Neuronal stem cell (in vitro differentiated cells): ENCODE measurements around the gene NDC1.

ENCODE experiments used
- DNase-seq: peaks from one replicate; pipeline ENCODE4 v3.0.0-alpha.2; 2013; ENCODE audit warnings: low spot score
- H2AFZ ChIP-seq: one replicate; pipeline ENCODE4 v1.6.1; 2013; ENCODE audit warnings: mild to moderate bottlenecking, low read length, inconsistent platforms
- H2AK5ac ChIP-seq: 2 replicates; pipeline ENCODE4 v1.6.1; 2013; ENCODE audit warnings: low read depth, mild to moderate bottlenecking, inconsistent platforms, low read length, moderate library complexity, mixed read lengths
- H2BK120ac ChIP-seq: 2 replicates; pipeline ENCODE4 v1.6.1; 2013; ENCODE audit warnings: low read depth, mild to moderate bottlenecking, inconsistent platforms, low read length, moderate library complexity, mixed read lengths
- H2BK12ac ChIP-seq: one replicate; pipeline ENCODE4 v1.6.1; 2013; ENCODE audit warnings: low read length, inconsistent platforms
- H2BK15ac ChIP-seq: 2 replicates; pipeline ENCODE4 v1.6.1; 2013; ENCODE audit warnings: mild to moderate bottlenecking, low read length, inconsistent platforms, mixed read lengths
- H2BK5ac ChIP-seq: one replicate; pipeline ENCODE4 v1.6.1; 2013; ENCODE audit warnings: inconsistent platforms, mild to moderate bottlenecking, low read length, moderate library complexity
- H3K14ac ChIP-seq: one replicate; pipeline ENCODE4 v1.6.1; 2013; ENCODE audit warnings: low read length, inconsistent platforms
- H3K18ac ChIP-seq: 2 replicates; pipeline ENCODE4 v1.6.1; 2013; ENCODE audit warnings: low read length, inconsistent platforms
- H3K23ac ChIP-seq: 2 replicates; pipeline ENCODE4 v1.6.1; 2013; ENCODE audit warnings: low read depth, mild to moderate bottlenecking, mixed read lengths, low read length, inconsistent platforms; ENCODE audit not compliant: poor library complexity
- H3K27ac ChIP-seq: replicated peaks from 3 replicates; pipeline ENCODE4 v1.5.1; 2013; ENCODE audit warnings: low read length, inconsistent platforms
- H3K27me3 ChIP-seq, 3 experiments: 2 replicates each; pipeline ENCODE4 v1.6.1; 2013; ENCODE audit warnings: low read length in 3 of 3, mild to moderate bottlenecking in 2 of 3, inconsistent platforms in 1 of 3, low read depth in 1 of 3, mixed read lengths in 1 of 3, moderate library complexity in 1 of 3; ENCODE audit not compliant: control insufficient read depth in 3 of 3, insufficient read depth in 3 of 3
- H3K36me3 ChIP-seq, 2 donors: replicated peaks in 1 of 2; 2 replicates each; pipeline ENCODE4 v1.6.1; 2013; ENCODE audit warnings: low read length in 2 of 2; ENCODE audit not compliant: control insufficient read depth in 2 of 2, insufficient read depth in 2 of 2
- H3K4ac ChIP-seq: 2 replicates; pipeline ENCODE4 v1.6.1; 2013; ENCODE audit warnings: inconsistent platforms, mild to moderate bottlenecking, low read length, moderate library complexity
- H3K4me1 ChIP-seq, 2 donors: 1 replicate in 1 of 2; 2 replicates in 1 of 2; pipeline ENCODE4 v1.6.1; 2013; ENCODE audit warnings: low read length in 2 of 2, low read depth in 1 of 2; ENCODE audit not compliant: control insufficient read depth in 2 of 2, insufficient read depth in 1 of 2
- H3K4me2 ChIP-seq: one replicate; pipeline ENCODE4 v1.6.1; 2013; ENCODE audit warnings: mild to moderate bottlenecking, low read length, inconsistent platforms; ENCODE audit not compliant: insufficient read depth, poor library complexity, severe bottlenecking
- H3K4me3 ChIP-seq, 2 donors: 2 replicates each; pipeline ENCODE4 v1.5.1; 2013; ENCODE audit warnings: low read length in 2 of 2, mild to moderate bottlenecking in 2 of 2, inconsistent platforms in 1 of 2, moderate library complexity in 1 of 2
- H3K79me1 ChIP-seq: one replicate; pipeline ENCODE4 v1.6.1; 2013; ENCODE audit warnings: low read depth, mild to moderate bottlenecking, inconsistent platforms, low read length, moderate library complexity
- H3K9ac ChIP-seq: one replicate; pipeline ENCODE4 v1.6.1; 2013; ENCODE audit warnings: mild to moderate bottlenecking, low read depth, low read length, inconsistent platforms; ENCODE audit not compliant: poor library complexity
- H3K9me3 ChIP-seq, 2 donors: replicated peaks in 1 of 2; 2 replicates each; pipeline versions ENCODE3 to v1.6.1; 2013; ENCODE audit warnings: low read length in 2 of 2, mild to moderate bottlenecking in 2 of 2, inconsistent platforms in 1 of 2, low read depth in 1 of 2, mixed read lengths in 1 of 2, moderate library complexity in 1 of 2; ENCODE audit not compliant: control insufficient read depth in 2 of 2, insufficient read depth in 1 of 2
- H4K8ac ChIP-seq: one replicate; pipeline ENCODE4 v1.6.1; 2013; ENCODE audit warnings: low read depth, mild to moderate bottlenecking, inconsistent platforms, low read length, moderate library complexity
- H4K91ac ChIP-seq: one replicate; pipeline ENCODE4 v1.6.1; 2013; ENCODE audit warnings: low read length, low read depth, mild to moderate bottlenecking, inconsistent platforms; ENCODE audit not compliant: poor library complexity
- WGBS, 2 donors: extraction: QIAGEN DNeasy Blood & Tissue Kit; methylation state at CpG; one replicate each; pipeline ENCODE4 v1.1.7; 2013; ENCODE audit warnings: missing lambda C conversion rate in 2 of 2, mixed read lengths in 1 of 2; ENCODE audit not compliant: insufficient read length in 2 of 2, insufficient replicate concordance in 1 of 2; ENCODE audit errors: extremely low coverage in 2 of 2; 5-methylcytosine and 5-hydroxymethylcytosine counted together

The NDC1 gene

GRCh38 chr1:53826367-53826766 is 11.7 kb downstream of the NDC1 start:
- WGBS, 2 donors, result no CpG with 5 or more reads among the region's 2 CpGs

GRCh38 chr1:53825306-53825705 is 12.8 kb downstream of the NDC1 start:
- Histone ChIP-seq H2BK12ac (no peak overlapping the region), H3K9me3 (no peaks in the 10 kb centered on the region), H2AFZ (no peak overlapping the region), H3K27me3 (no peaks in the 10 kb centered on the region), H3K4ac (no peak overlapping the region), H3K79me1 (peaks cover 6% of the 10 kb centered on the region), H3K23ac (no peak overlapping the region), H3K18ac (no peak overlapping the region), H3K4me1 (no peaks in the 10 kb centered on the region), H3K27ac (no peak overlapping the region), H3K14ac (no peak overlapping the region), H2BK15ac (no peak overlapping the region), H4K8ac (no peak overlapping the region), H3K4me2 (no peak overlapping the region), H2BK120ac (no peak overlapping the region), H2BK5ac (no peak overlapping the region), H3K36me3 (peaks cover 12 to 82% of the 10 kb centered on the region in 2 donors), H3K9ac (no peak overlapping the region), H2AK5ac (no peak overlapping the region), H3K4me3 (no peak overlapping the region), H4K91ac (no peak overlapping the region)
- DNase-seq, result no peak
- WGBS, 2 donors, result no CpG with 5 or more reads among the region's 6 CpGs

More at GRCh38 chr1:53826367-53826766, 11.7 kb downstream of the NDC1 start:
- no peak for DNase-seq
- Histone ChIP-seq H3K4ac (no peak overlapping the region), H3K36me3 (peaks cover 12 to 77% of the 10 kb centered on the region in 2 donors), H2BK120ac (no peak overlapping the region), H3K4me3 (no peak overlapping the region), H3K27me3 (no peaks in the 10 kb centered on the region), H3K14ac (no peak overlapping the region), H2BK5ac (no peak overlapping the region), H3K9me3 (no peaks in the 10 kb centered on the region), H2BK12ac (no peak overlapping the region), H3K27ac (no peak overlapping the region), H3K79me1 (peaks cover 6% of the 10 kb centered on the region), H3K4me2 (no peak overlapping the region), H3K23ac (no peak overlapping the region), H2BK15ac (no peak overlapping the region), H3K4me1 (no peaks in the 10 kb centered on the region), H4K91ac (no peak overlapping the region), H3K9ac (no peak overlapping the region), H3K18ac (no peak overlapping the region), H4K8ac (no peak overlapping the region), H2AFZ (no peak overlapping the region), H2AK5ac (no peak overlapping the region)

GRCh38 chr1:53822931-53823330 is 15.2 kb downstream of the NDC1 start:
- no peak overlapping the region for H2AK5ac ChIP-seq
- H3K4me2 ChIP-seq, result no peak overlapping the region
- H3K18ac ChIP-seq, result no peak overlapping the region
- no peak overlapping the region for H4K91ac ChIP-seq
- H3K14ac ChIP-seq, result no peak overlapping the region
- no peak overlapping the region for H2BK15ac ChIP-seq
- no peak overlapping the region for H3K23ac ChIP-seq
- H3K27ac ChIP-seq, result no peak overlapping the region
- H3K4me1 ChIP-seq, result no peaks in the 10 kb centered on the region
- no peak overlapping the region for H2AFZ ChIP-seq
- H3K79me1 ChIP-seq, result peaks cover 5% of the 10 kb centered on the region
- H2BK12ac ChIP-seq, result no peak overlapping the region
- no peak overlapping the region for H2BK5ac ChIP-seq
- DNase-seq, result no peak
- H3K27me3 ChIP-seq, result no peaks in the 10 kb centered on the region
- H3K36me3 ChIP-seq, result peaks cover 10 to 91% of the 10 kb centered on the region in 2 donors
- no peaks in the 10 kb centered on the region for H3K9me3 ChIP-seq
- H3K9ac ChIP-seq, result no peak overlapping the region
- no peak overlapping the region for H4K8ac ChIP-seq
- H3K4me3 ChIP-seq, result no peak overlapping the region
- no peak overlapping the region for H2BK120ac ChIP-seq
- H3K4ac ChIP-seq, result no peak overlapping the region
- WGBS, 2 donors, result no CpG with 5 or more reads among the region's 3 CpGs

- Histone ChIP-seq H3K4me2 (no peak overlapping the region), H2BK15ac (no peak overlapping the region), H3K23ac (no peak overlapping the region), H3K79me1 (peaks cover 4% of the 10 kb centered on the region), H3K36me3 (peaks cover 11 to 91% of the 10 kb centered on the region in 2 donors), H3K4ac (no peak overlapping the region), H2BK120ac (no peak overlapping the region), H3K27ac (no peak overlapping the region), H3K4me3 (no peak overlapping the region), H3K18ac (no peak overlapping the region), H2AFZ (no peak overlapping the region), H3K27me3 (no peaks in the 10 kb centered on the region), H3K9me3 (peaks cover 0 to 2% of the 10 kb centered on the region in 2 donors), H2BK5ac (no peak overlapping the region), H4K8ac (no peak overlapping the region), H4K91ac (no peak overlapping the region), H2BK12ac (no peak overlapping the region), H2AK5ac (no peak overlapping the region), H3K9ac (no peak overlapping the region), H3K4me1 (no peaks in the 10 kb centered on the region), H3K14ac (no peak overlapping the region)
- DNase-seq, result no peak
- WGBS, 2 donors, result no CpG with 5 or more reads among the region's 5 CpGs
These were observed 16.7 kb downstream of the NDC1 start for GRCh38 chr1:53821380-53821779.
